ENCODE measurements around the gene H3-3A.
A peak's percentile ranks its signal among the peaks of the same experiment; 100 is the strongest.

Gene H3-3A

GRCh38 chr1:226061841-226062557 lies 517 bp upstream of the H3-3A start:
- TF ChIP-seq, protein P1, sequence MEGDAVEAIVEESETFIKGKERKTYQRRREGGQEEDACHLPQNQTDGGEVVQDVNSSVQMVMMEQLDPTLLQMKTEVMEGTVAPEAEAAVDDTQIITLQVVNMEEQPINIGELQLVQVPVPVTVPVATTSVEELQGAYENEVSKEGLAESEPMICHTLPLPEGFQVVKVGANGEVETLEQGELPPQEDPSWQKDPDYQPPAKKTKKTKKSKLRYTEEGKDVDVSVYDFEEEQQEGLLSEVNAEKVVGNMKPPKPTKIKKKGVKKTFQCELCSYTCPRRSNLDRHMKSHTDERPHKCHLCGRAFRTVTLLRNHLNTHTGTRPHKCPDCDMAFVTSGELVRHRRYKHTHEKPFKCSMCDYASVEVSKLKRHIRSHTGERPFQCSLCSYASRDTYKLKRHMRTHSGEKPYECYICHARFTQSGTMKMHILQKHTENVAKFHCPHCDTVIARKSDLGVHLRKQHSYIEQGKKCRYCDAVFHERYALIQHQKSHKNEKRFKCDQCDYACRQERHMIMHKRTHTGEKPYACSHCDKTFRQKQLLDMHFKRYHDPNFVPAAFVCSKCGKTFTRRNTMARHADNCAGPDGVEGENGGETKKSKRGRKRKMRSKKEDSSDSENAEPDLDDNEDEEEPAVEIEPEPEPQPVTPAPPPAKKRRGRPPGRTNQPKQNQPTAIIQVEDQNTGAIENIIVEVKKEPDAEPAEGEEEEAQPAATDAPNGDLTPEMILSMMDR (IDR thresholded peaks at IDR 0.05; ENCODE audit: low read depth, low read length, missing control alignments) = no peak
- DNase-seq (ENCODE audit: low read depth) = no peak
- peak overlapping the region; percentile 80 for H3K4me3 ChIP-seq (ENCODE audit: low read depth, low read length)

DNA sequence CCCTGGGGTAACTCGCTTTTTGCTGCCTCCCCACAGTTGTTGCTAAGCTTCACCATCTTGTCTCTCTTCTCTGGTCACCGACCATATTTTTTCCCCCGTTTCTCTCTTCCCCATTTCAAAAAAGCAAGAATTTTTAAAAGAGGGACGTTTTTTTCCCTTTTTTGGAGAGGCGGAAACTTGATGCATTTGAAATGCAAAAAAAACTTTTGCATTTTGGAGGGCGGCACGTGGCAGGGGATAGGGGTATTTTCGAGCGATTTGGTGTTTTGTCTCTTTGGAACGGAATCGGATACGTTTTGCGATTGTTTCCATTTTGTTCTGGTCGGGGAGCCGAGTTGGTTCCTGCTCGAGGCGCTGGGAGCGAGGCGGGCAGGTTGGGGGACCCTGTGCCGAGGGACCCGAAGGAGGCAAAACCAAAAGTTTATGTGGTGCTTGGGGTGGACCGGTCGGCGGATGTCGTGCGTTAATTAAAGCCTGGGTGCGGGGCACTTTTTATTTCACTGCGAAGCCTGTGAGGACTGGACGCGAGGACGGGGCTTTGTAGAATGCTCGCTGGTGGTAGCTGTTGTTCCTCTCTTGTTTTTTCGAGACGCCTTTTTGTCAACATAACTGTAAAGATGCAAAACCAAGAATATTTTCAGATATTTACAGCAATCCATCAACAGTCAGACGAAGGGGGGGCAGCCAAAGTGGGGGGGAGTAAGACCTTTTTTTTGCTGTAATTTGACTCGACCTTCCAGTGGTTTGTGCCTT lies 884 bp downstream of the H3-3A start:
- TF ChIP-seq, protein P1 (IDR thresholded peaks at IDR 0.05; ENCODE audit: low read depth, low read length, missing control alignments) = no peak
- peak; percentile 49 for DNase-seq (ENCODE audit: low read depth)
- peak overlapping the region; percentile 70 for H3K4me3 ChIP-seq (ENCODE audit: low read depth, low read length)

GRCh38 chr1:226063977-226064815 lies 1.7 kb downstream of the H3-3A start:
- no peak for DNase-seq (ENCODE audit: low read depth)
- TF ChIP-seq, protein P1 (IDR thresholded peaks at IDR 0.05; ENCODE audit: low read depth, low read length, missing control alignments) = peak; percentile 63

DNA sequence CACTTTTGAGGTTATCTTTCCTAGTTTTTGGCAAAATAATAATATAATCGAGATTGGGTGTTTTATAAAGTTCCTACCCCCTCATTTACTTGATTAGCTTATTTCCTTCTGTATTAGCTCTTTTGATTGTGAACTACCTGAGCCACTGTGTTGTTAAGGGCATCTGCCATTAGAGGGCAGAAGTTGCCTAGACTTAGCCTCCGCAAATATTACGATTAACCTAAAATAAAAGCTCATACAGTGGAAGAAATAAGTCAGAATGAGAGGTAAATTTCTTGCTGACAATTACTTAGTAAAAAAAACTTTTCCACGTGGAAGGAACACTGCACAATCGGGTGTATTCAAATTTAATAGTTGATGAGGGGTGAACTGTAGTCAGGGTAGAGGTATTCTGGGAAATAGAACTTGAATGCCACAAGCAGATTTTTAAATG lies 2.3 kb downstream of the H3-3A start:
- H3K4me3 ChIP-seq (ENCODE audit: low read depth, low read length) = peak overlapping the region; percentile 70
- TF ChIP-seq, protein P1 (IDR thresholded peaks at IDR 0.05; ENCODE audit: low read depth, low read length, missing control alignments) = peak; percentile 68
- no peak for DNase-seq (ENCODE audit: low read depth)

More at GRCh38 chr1:226063977-226064815, 1.7 kb downstream of the H3-3A start:
- peak overlapping the region; percentile 70 for H3K4me3 ChIP-seq (ENCODE audit: low read depth, low read length)

DNA sequence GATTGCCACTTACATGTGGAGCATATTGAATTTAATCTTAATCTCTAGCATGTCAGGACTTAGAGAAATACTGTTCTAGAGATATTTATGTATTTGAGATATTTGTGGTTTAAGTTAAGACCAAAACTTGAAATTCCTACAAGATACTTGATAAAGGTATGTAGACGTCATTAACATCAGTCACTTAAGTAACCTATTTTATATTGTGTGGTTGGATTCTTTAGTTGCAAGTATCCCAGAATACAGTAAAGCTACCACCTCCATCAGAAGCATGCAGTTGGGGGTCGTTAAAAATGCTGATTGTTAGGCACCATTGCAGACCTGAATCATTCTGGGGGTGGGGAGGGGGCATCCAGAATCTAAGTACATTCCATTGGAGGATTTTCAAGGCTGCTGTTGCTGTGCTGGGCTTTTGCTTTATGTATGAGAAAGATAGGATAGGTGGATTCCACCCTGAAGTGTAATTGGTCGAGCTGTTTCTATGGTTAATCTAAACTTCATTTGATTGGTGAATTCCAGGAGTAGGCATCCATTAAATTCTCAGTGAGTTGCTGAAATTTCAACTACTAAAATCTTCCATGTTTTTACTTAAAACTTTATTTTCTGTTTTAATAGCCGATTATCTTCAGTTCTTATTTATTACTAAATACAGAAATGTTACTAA lies 4.0 kb downstream of the H3-3A start:
- no peak for DNase-seq (ENCODE audit: low read depth)
- TF ChIP-seq, protein P1 (IDR thresholded peaks at IDR 0.05; ENCODE audit: low read depth, low read length, missing control alignments) = no peak
- H3K4me3 ChIP-seq (ENCODE audit: low read depth, low read length) = no peak overlapping the region

GRCh38 chr1:226069811-226070489 lies 7.4 kb downstream of the H3-3A start:
- TF ChIP-seq, protein P1 (IDR thresholded peaks at IDR 0.05; ENCODE audit: low read depth, low read length, missing control alignments) = no peak
- DNase-seq (ENCODE audit: low read depth) = no peak
- no peak overlapping the region for H3K4me3 ChIP-seq (ENCODE audit: low read depth, low read length)
